Measurements from ENCODE around the gene SHMT1. TPM values are rescaled to one million over a fixed set of nuclear protein-coding genes. Genes with fewer than 3 reads are reported as not detected.
"Not testable (repeated sequence)": the region's sequence is repeated elsewhere in the genome, so short reads cannot be mapped to it uniquely, and the experiment has no call there.

The SHMT1 gene
- total RNA-seq, 2 donors from 2014 or later, result 9.6 to 19.3 TPM

GRCh38 chr17:18314731-18315561 is 48.4 kb downstream of the SHMT1 start, which contains the start of the genes SMCR8 and TOP3A:
Gene SMCR8 (plus strand): TSS chr17:18315293. CDS start chr17:18315790, 497 bp downstream.
Gene TOP3A (minus strand): TSS chr17:18314994. CDS start chr17:18314778, 216 bp downstream.
- intact Hi-C loops (cut with DNase I), result loop anchor here in 1 of 2 donors (5.0 kb wide), 1 partner anchor 703 kb away; no protein-coding TSS in a partner anchor

DNA sequence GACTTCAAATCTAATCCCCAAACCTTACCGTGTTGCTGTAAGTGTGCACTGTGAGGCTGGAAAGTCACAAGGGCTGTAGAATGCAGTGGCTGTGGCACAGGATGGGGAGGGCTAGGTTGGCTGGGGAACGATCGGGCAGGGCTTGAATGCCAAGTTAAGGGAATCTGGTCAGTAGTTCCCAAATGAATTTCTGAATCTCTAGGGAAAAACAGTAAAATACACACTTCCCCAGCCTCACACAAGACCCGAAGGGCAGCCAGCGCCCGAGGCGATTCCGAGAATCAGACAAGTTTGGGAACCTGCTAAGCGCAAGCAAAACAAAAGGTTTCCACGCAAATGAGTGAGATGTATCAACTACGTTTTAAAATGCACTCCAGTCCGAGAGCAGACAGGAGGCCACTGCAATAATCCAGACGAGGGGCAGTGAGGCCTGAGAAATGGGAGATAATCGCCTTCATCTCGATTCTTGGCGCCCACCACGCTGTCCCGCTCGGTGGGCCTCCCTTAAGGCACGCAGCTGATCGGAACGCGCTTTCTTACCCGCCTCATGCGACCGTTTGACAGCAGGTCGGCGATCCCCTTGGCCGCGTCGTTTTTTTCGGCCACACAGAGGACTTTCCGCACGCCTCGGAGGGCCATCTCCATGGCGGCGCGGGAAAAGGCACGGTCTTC is 49.2 kb downstream of the SHMT1 start:
- intact Hi-C loops (cut with DNase I), result loop anchor here in 1 of 2 donors (5.0 kb wide), 1 partner anchor 702 kb away; no protein-coding TSS in a partner anchor
- DNase-seq (ENCODE audit: low spot score), result no peak

More at GRCh38 chr17:18314731-18315561, 48.4 kb downstream of the SHMT1 start, which contains the start of the genes SMCR8 and TOP3A:
- DNase-seq (ENCODE audit: low spot score), result peak; percentile 99

- intact Hi-C loops (cut with DNase I), result loop anchor here in 1 of 2 donors (5.0 kb wide), 1 partner anchor 177 kb away; no protein-coding TSS in a partner anchor
- no peak for DNase-seq (ENCODE audit: low spot score)
Measured at GRCh38 chr17:18309202-18309601, 54.1 kb downstream of the SHMT1 start.

- DNase-seq (ENCODE audit: low spot score); intact Hi-C loops (cut with DNase I): not testable (repeated sequence)
Measured at GRCh38 chr17:18303206-18303605, 60.1 kb downstream of the SHMT1 start.

GRCh38 chr17:18300725-18301480 is 62.4 kb downstream of the SHMT1 start:
- DNase-seq (ENCODE audit: low spot score), result no peak
- intact Hi-C loops (cut with DNase I), result no loop called here

GRCh38 chr17:18298061-18298460 is 65.3 kb downstream of the SHMT1 start:
- intact Hi-C loops (cut with DNase I), result loop anchor here in 1 of 2 donors (5.0 kb wide), 1 partner anchor 351 kb away; no protein-coding TSS in a partner anchor

DNA sequence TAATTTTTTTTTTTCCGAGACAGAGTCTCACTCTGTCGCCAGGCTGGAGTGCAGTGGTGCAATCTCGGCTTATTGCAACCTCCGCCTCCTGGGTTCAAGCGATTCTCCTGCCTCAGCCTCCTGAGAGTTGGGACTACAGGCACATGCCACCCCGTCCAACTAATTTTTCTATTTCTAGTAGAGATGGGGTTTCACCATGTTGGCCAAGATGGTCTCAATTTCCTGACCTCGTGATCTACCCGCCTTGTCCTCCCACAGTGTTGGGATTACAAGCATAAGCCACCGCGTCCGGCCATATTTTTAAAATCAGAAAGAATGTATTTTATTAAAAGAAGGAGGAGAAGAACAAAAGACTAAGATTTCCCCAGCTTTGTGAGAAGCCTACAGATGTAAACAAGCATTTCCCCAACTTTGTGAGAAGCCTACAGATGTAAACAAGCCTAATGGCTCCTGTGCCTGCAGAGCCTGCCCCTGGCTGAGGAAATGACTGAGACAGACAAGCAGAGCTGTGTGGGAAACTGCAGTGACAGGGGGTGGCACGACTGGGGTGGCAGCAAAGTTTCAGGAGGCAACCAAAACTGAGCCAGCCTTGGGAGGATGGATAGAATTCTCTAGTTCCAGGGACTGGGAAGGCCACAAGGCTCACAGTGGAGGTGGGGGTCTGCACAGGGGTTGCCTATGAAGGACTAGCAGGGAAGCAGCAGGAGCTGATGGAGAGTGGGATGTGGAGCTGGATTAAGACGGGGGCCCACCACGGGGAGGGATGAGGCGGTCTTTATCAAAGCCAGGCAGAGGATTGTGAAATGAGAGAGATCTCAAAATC is 71.4 kb downstream of the SHMT1 start:
- peak; percentile 41 for DNase-seq (ENCODE audit: low spot score)
- intact Hi-C loops (cut with DNase I), result no loop called here

More at GRCh38 chr17:18298061-18298460, 65.3 kb downstream of the SHMT1 start:
- not testable (repeated sequence) for DNase-seq (ENCODE audit: low spot score)

- no peak for DNase-seq (ENCODE audit: low spot score)
- intact Hi-C loops (cut with DNase I), result no loop called here
Measured at GRCh38 chr17:18285296-18285695, 78.1 kb downstream of the SHMT1 start.

- intact Hi-C loops (cut with DNase I), result no loop called here
- DNase-seq (ENCODE audit: low spot score), result no peak
Measured at GRCh38 chr17:18281788-18282187, 81.6 kb downstream of the SHMT1 start.

- DNase-seq (ENCODE audit: low spot score), result no peak
- intact Hi-C loops (cut with DNase I), result no loop called here
Measured at GRCh38 chr17:18280766-18281371, 82.5 kb downstream of the SHMT1 start.

- intact Hi-C loops (cut with DNase I), result no loop called here
- DNase-seq (ENCODE audit: low spot score), result no peak
Measured at GRCh38 chr17:18280249-18280648, 83.1 kb downstream of the SHMT1 start.

DNA sequence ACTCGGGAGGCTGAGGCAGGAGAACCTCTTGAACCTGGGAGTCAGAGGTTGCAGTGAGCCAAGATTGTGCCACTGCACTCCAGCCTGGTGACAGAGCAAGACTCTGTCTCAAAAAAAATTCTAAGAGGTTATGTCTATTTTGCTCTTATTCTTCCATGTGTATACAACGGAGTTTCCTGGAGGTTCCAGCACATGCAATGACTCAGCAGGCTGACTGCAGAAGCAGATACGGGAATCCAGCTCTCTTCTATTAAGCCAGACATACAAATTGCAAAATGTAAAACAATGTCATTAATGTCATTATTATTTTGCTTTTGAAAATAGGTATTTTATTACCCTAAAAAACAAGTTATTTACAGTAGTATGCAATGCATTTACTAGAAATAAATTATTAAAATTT is 84.5 kb downstream of the SHMT1 start:
- intact Hi-C loops (cut with DNase I), result no loop called here
- no peak for DNase-seq (ENCODE audit: low spot score)

Small RNAs within 50 kb of the gene (microRNA-seq; reads per million reads assigned to microRNA genes)
- 0 reads per million in 2 donors for gene MIR6778 (ENCODE audit: borderline microRNAs expressed in 2 of 2)

Other genes starting within 250 kb of the SHMT1 start
- 100 to 1,000 TPM in 1 of 2 donors, 10 to 100 TPM in 1; 98.5 to 105 TPM for gene ALKBH5, start 179.7 kb downstream of the SHMT1 start, total RNA-seq
- 10 to 100 TPM; 13.9 to 16.2 TPM for gene LLGL1, start 137.9 kb downstream of the SHMT1 start, total RNA-seq
- gene FLII, start 104.8 kb downstream of the SHMT1 start, total RNA-seq, result 100 to 1,000 TPM; 275 to 418 TPM
- gene MIEF2, start 102.9 kb downstream of the SHMT1 start, total RNA-seq, result 10 to 100 TPM in 1 of 2 donors, 1 to 10 TPM in 1; 7.7 to 11.3 TPM
- 10 to 100 TPM; 23.2 to 28.3 TPM for gene TOP3A, start 48.6 kb downstream of the SHMT1 start, total RNA-seq
- 10 to 100 TPM; 10.2 to 11.9 TPM for gene SMCR8, start 48.3 kb downstream of the SHMT1 start, total RNA-seq
- gene EVPLL, start 14.2 kb upstream of the SHMT1 start, total RNA-seq, result not detected
- not detected for gene LGALS9C, start 113.2 kb upstream of the SHMT1 start, total RNA-seq

All from posterior vena cava (tissue), 2 donors.